ENCODE results near the gene AVPR2. TPM values are rescaled to one million over a fixed set of nuclear protein-coding genes. Genes with fewer than 3 reads are reported as not detected.

Gene AVPR2
- total and polyA plus RNA-seq, 5 experiments from 2014 or later = not detected

GRCh38 chrX:153911798-153912197 is 7.3 kb downstream of the AVPR2 start:
- Mint-ChIP-seq H3K4me3 (peak overlapping the region in 6 of 10 donors; percentile 8 to 69 (median 52)), H3K27me3 (no peaks in the 10 kb centered on the region), H3K36me3 (peaks cover 0 to 46% (median 5%) of the 10 kb centered on the region in 3 donors), H3K9me3 (peaks cover 0 to 3% (median 0%) of the 10 kb centered on the region in 9 donors), H3K27ac (peak overlapping the region; percentile 51 to 93 (median 73)), H3K4me1 (peaks cover 5 to 28% (median 7%) of the 10 kb centered on the region in 4 donors)
- POLR2A ChIA-PET = interaction anchor here (1.2 to 11.6 kb wide), 3 partner anchors 13 to 186 kb away, joined by 3 to 144 read pairs (median 4); partner anchors contain the start of gene ARHGAP4
- DNase-seq = peak in 2 of 10 donors; percentile 49 to 50
- peak; percentile 84 to 89 for ATAC-seq

GRCh38 chrX:153913211-153913610 is 8.7 kb downstream of the AVPR2 start:
- POLR2A ChIA-PET = interaction anchor here (1.2 to 11.6 kb wide), 2 partner anchors 9 to 11 kb away, joined by 3 to 144 read pairs; partner anchors contain the start of genes ARHGAP4 and AVPR2
- no peak for DNase-seq
- no peak overlapping the region for H3K27ac Mint-ChIP-seq
- peaks cover 0 to 55% (median 5%) of the 10 kb centered on the region in 3 donors for H3K36me3 Mint-ChIP-seq
- ATAC-seq = no peak
- peaks cover 5 to 30% (median 7%) of the 10 kb centered on the region in 4 donors for H3K4me1 Mint-ChIP-seq
- no peak overlapping the region for H3K4me3 Mint-ChIP-seq
- H3K27me3 Mint-ChIP-seq = no peaks in the 10 kb centered on the region
- peaks cover 0 to 3% (median 0%) of the 10 kb centered on the region in 9 donors for H3K9me3 Mint-ChIP-seq

- POLR2A ChIA-PET = interaction anchor here (1.2 kb wide), 1 partner anchor 10 kb away, joined by 3 read pairs; the partner anchor contains the start of gene AVPR2
- Mint-ChIP-seq H3K27me3 (no peaks in the 10 kb centered on the region), H3K4me3 (no peak overlapping the region), H3K4me1 (peaks cover 5 to 30% (median 7%) of the 10 kb centered on the region in 4 donors), H3K36me3 (peaks cover 0 to 55% (median 5%) of the 10 kb centered on the region in 3 donors), H3K9me3 (peaks cover 0 to 3% (median 0%) of the 10 kb centered on the region in 9 donors), H3K27ac (peak overlapping the region in 2 of 10 donors; percentile 22 to 59)
- DNase-seq (no peak), ATAC-seq (no peak)
These were observed 9.2 kb downstream of the AVPR2 start for GRCh38 chrX:153913701-153914100.

- no peak for DNase-seq
- no peak overlapping the region for H3K4me3 Mint-ChIP-seq
- no peaks in the 10 kb centered on the region for H3K27me3 Mint-ChIP-seq
- peaks cover 0 to 52% (median 5%) of the 10 kb centered on the region in 3 donors for H3K36me3 Mint-ChIP-seq
- no peak for ATAC-seq
- H3K27ac Mint-ChIP-seq = peak overlapping the region in 1 of 10 donors; percentile 51
- POLR2A ChIA-PET = interaction anchor here (0.7 to 1.3 kb wide), 4 partner anchors 8 to 49 kb away, joined by 3 to 4 read pairs (median 4); partner anchors contain the start of gene ARHGAP4
- H3K4me1 Mint-ChIP-seq = peaks cover 5 to 42% (median 14%) of the 10 kb centered on the region in 4 donors
- no peaks in the 10 kb centered on the region for H3K9me3 Mint-ChIP-seq
These were observed 13.4 kb downstream of the AVPR2 start for GRCh38 chrX:153917869-153918268.

GRCh38 chrX:153919281-153919680 is 14.8 kb downstream of the AVPR2 start:
- Mint-ChIP-seq H3K9me3 (no peaks in the 10 kb centered on the region), H3K4me1 (peaks cover 5 to 52% (median 27%) of the 10 kb centered on the region in 4 donors), H3K27me3 (no peaks in the 10 kb centered on the region), H3K4me3 (peak overlapping the region in 1 of 10 donors; percentile 50), H3K36me3 (peaks cover 0 to 47% (median 5%) of the 10 kb centered on the region in 3 donors), H3K27ac (peak overlapping the region in 5 of 10 donors; percentile 33 to 72 (median 62))
- no peak for ATAC-seq
- POLR2A ChIA-PET = interaction anchor here (0.5 to 0.7 kb wide), 2 partner anchors 19 to 26 kb away, joined by 4 to 5 read pairs; no protein-coding TSS in a partner anchor
- DNase-seq = no peak

GRCh38 chrX:153920546-153920945 is 16.1 kb downstream of the AVPR2 start:
- POLR2A ChIA-PET = interaction anchor here (0.8 to 17.6 kb wide), 3 partner anchors 13 to 126 kb away, joined by 3 to 388 read pairs (median 144); partner anchors contain the start of genes AVPR2, IDH3G, RENBP and SSR4
- Mint-ChIP-seq H3K27me3 (no peaks in the 10 kb centered on the region), H3K36me3 (peaks cover 0 to 40% (median 5%) of the 10 kb centered on the region in 3 donors), H3K27ac (peak overlapping the region in 1 of 10 donors; percentile 58), H3K4me3 (no peak overlapping the region), H3K9me3 (no peaks in the 10 kb centered on the region), H3K4me1 (peaks cover 7 to 51% (median 32%) of the 10 kb centered on the region in 4 donors)
- ATAC-seq = no peak
- no peak for DNase-seq

GRCh38 chrX:153921070-153921469 is 16.6 kb downstream of the AVPR2 start:
- ATAC-seq (no peak), DNase-seq (no peak)
- peaks cover 5 to 46% (median 33%) of the 10 kb centered on the region in 4 donors for H3K4me1 Mint-ChIP-seq
- H3K36me3 Mint-ChIP-seq = peaks cover 0 to 35% (median 5%) of the 10 kb centered on the region in 3 donors
- H3K27me3 Mint-ChIP-seq = no peaks in the 10 kb centered on the region
- no peaks in the 10 kb centered on the region for H3K9me3 Mint-ChIP-seq
- POLR2A ChIA-PET = interaction anchor here (0.8 to 17.6 kb wide), 3 partner anchors 14 to 127 kb away, joined by 3 to 388 read pairs (median 144); partner anchors contain the start of genes AVPR2, IDH3G, RENBP and SSR4
- H3K4me3 Mint-ChIP-seq = peak overlapping the region in 1 of 10 donors; percentile 82
- peak overlapping the region in 1 of 10 donors; percentile 48 for H3K27ac Mint-ChIP-seq

- peak overlapping the region; percentile 40 to 96 (median 82) for H3K27ac Mint-ChIP-seq
- POLR2A ChIA-PET = interaction anchor here (0.6 to 17.6 kb wide), 5 partner anchors 13 to 127 kb away, joined by 3 to 388 read pairs (median 48); partner anchors contain the start of genes AVPR2, IDH3G, NAA10 and RENBP
- peak overlapping the region; percentile 74 to 95 (median 92) for H3K4me3 Mint-ChIP-seq
- no peaks in the 10 kb centered on the region for H3K27me3 Mint-ChIP-seq
- ATAC-seq = no peak
- no peaks in the 10 kb centered on the region for H3K9me3 Mint-ChIP-seq
- H3K36me3 Mint-ChIP-seq = peaks cover 0 to 30% (median 5%) of the 10 kb centered on the region in 3 donors
- no peak for DNase-seq
- peaks cover 4 to 45% (median 35%) of the 10 kb centered on the region in 4 donors for H3K4me1 Mint-ChIP-seq
These were observed 17.3 kb downstream of the AVPR2 start for GRCh38 chrX:153921511-153922446.

- DNase-seq = no peak
- H3K27me3 Mint-ChIP-seq = no peaks in the 10 kb centered on the region
- no peaks in the 10 kb centered on the region for H3K9me3 Mint-ChIP-seq
- ATAC-seq = no peak
- H3K4me1 Mint-ChIP-seq = peaks cover 8 to 43% (median 36%) of the 10 kb centered on the region in 4 donors
- peak overlapping the region; percentile 86 to 99 (median 94) for H3K27ac Mint-ChIP-seq
- POLR2A ChIA-PET = interaction anchor here (0.7 to 17.6 kb wide), 5 partner anchors 11 to 129 kb away, joined by 3 to 388 read pairs (median 48); partner anchors contain the start of genes AVPR2, IDH3G, NAA10 and RENBP
- H3K36me3 Mint-ChIP-seq = peaks cover 0 to 19% (median 5%) of the 10 kb centered on the region in 3 donors
- peak overlapping the region; percentile 82 to 95 (median 93) for H3K4me3 Mint-ChIP-seq
These were observed 18.7 kb downstream of the AVPR2 start for GRCh38 chrX:153922932-153923857.

GRCh38 chrX:153924149-153924861 is 19.8 kb downstream of the AVPR2 start:
- POLR2A ChIA-PET = interaction anchor here (1.6 to 17.6 kb wide), 5 partner anchors 10 to 180 kb away, joined by 3 to 388 read pairs (median 131); partner anchors contain the start of genes AVPR2, HCFC1, NAA10 and RENBP
- peak overlapping the region; percentile 86 to 99 (median 96) for H3K27ac Mint-ChIP-seq
- no peaks in the 10 kb centered on the region for H3K27me3 Mint-ChIP-seq
- no peaks in the 10 kb centered on the region for H3K9me3 Mint-ChIP-seq
- peaks cover 10 to 49% (median 40%) of the 10 kb centered on the region in 4 donors for H3K4me1 Mint-ChIP-seq
- peak overlapping the region; percentile 82 to 95 (median 93) for H3K4me3 Mint-ChIP-seq
- H3K36me3 Mint-ChIP-seq = peaks cover 0 to 13% (median 5%) of the 10 kb centered on the region in 3 donors
- DNase-seq (peak in 8 of 10 donors; percentile 38 to 77 (median 52)), ATAC-seq (peak; percentile 2 to 18)

Data from naive thymus-derived CD8-positive, alpha-beta T cell (primary cell).